GM23248 (cell line): ENCODE measurements around the gene C1orf174.

ENCODE experiments used
- EZH2 ChIP-seq: fragments of 200-600 bp; sonication (generic); IDR thresholded peaks from 2 replicates; pipeline ENCODE4 v1.6.1; 2018; ENCODE audit warnings: antibody characterized with exemption, mild to moderate bottlenecking; ENCODE audit not compliant: insufficient read depth, poor library complexity, severe bottlenecking
- EZH2phosphoT487 ChIP-seq: fragments of 200-600 bp; sonication (generic); IDR thresholded peaks from 2 replicates; pipeline ENCODE4 v1.6.1; 2018; ENCODE audit warnings: antibody characterized with exemption, moderate library complexity, mild to moderate bottlenecking, low read depth; ENCODE audit not compliant: insufficient read depth

GRCh38 chr1:3856923-3857790 lies 42.9 kb downstream of the C1orf174 start, which contains the start of the genes CEP104 and DFFB:
- TF ChIP-seq EZH2 (no peak), EZH2phosphoT487 (no peak)
